HG02798 (cell line): ENCODE measurements around the gene PDP2.

ENCODE experiments used
- ATAC-seq: cut with Tn5 transposase; IDR thresholded peaks from one replicate; pipeline ENCODE4 v1.9.1; 2021; ENCODE audit warnings: mild to moderate bottlenecking; ENCODE audit not compliant: unreplicated experiment, poor library complexity

The PDP2 gene, protein sequence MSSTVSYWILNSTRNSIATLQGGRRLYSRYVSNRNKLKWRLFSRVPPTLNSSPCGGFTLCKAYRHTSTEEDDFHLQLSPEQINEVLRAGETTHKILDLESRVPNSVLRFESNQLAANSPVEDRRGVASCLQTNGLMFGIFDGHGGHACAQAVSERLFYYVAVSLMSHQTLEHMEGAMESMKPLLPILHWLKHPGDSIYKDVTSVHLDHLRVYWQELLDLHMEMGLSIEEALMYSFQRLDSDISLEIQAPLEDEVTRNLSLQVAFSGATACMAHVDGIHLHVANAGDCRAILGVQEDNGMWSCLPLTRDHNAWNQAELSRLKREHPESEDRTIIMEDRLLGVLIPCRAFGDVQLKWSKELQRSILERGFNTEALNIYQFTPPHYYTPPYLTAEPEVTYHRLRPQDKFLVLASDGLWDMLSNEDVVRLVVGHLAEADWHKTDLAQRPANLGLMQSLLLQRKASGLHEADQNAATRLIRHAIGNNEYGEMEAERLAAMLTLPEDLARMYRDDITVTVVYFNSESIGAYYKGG

DNA sequence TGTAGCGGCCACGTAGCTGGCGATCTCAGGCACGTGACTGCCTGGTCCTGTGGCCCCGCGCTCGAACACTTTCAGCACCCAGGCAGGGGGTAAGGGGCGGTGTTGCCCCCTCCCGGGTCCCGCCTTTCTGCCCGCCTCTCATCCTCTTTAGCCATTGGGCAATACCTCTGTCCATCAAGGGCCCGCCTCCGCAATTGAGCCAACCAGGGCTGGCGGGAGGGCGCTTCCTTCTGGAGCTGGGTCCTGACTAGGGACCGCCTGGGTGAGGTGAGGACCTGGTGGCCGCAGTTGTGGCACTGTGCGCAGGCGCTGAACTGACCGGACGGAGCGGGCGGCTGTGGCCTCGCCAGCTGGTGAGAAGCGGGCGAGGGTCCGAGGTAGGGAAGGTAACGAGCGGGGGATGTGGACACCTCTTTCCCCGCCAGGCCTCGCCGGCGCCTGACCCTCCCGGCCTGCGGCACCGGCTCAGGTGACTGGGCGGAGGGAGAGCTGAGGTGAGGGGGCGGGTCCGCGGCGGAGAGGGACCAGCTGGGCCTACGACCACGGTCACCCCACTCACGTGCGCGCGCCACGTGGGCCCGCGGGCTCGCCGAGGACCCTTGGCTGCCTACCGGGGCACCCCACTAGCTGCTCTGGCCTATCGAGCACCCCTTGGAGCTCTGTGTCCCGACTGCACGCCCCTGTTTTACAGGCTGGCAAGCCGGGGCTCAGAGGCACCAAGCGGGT is at the start of gene PDP2:
Gene PDP2 (plus strand): TSS at position 228 of the 726 bp plus-strand sequence. CDS start 3,770 bp downstream, outside the sequence.
- ATAC-seq = peak; percentile 97

DNA sequence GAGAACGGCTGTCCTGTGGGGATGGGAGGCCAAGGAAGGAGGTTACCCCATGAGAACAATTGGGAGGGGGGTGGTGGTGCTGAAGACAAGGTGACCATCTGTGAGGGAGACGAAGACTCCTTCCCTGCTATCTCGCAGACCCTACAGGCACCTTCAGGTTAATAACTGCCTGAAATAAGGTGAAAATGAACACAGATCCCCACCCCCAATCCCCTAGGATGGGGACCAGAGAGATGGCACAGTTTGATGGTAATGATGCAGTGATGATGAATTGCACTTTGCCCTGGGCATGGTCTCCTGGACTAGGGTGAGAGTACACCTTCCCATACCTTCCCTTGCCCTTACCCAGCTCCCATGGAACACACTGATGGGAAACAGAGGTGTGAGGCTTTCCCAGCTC is 48.1 kb upstream of the PDP2 start:
- no peak for ATAC-seq

DNA sequence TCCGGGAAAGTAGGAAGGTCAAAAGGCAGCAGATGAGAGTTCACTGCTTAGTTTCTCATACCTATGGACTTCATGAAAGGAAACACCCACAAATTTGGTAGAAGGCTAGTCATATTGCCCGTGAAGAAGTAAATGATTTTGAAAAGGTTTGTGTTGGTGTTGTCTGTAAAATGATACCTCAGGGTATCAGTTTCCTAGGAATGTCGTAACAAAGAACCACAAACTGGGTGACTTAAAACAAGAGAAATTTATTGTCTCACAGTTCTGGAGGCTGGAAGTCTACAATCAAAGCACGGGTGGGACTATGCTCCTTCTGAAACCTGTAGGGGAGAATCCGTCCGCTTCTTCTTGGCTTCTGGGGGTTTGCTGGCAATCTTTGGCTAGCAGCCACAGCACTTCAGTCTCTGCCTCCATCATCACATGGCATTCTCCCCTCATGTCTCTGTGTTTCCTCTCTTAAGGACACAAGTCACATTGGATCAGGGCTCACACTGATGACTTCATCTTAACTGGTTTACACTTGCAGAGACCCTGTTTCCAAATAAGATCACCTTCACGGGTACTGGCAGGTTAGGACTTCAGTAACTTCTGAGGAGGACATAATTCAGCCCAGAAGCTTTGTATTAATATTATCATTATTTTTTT is 47.5 kb upstream of the PDP2 start:
- no peak for ATAC-seq

DNA sequence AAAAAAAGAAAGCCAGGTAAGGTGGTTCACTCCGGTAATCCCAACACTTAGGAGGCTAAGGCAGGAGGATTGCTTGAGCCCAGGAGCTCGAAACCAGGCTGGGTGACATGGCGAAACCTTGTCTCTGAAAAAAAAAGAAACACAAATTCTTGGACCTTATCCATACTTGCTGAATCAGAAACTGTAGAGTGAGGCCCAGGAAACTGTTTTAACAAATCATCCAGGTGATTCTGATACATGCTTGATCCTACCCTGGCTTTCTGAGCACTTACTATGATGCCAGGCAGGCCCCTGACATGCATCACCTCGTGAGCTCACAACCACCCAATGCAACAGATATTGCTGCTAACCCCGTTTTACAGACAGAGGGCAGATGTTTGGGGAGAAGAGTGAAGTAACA is 45.6 kb upstream of the PDP2 start:
- no peak for ATAC-seq

DNA sequence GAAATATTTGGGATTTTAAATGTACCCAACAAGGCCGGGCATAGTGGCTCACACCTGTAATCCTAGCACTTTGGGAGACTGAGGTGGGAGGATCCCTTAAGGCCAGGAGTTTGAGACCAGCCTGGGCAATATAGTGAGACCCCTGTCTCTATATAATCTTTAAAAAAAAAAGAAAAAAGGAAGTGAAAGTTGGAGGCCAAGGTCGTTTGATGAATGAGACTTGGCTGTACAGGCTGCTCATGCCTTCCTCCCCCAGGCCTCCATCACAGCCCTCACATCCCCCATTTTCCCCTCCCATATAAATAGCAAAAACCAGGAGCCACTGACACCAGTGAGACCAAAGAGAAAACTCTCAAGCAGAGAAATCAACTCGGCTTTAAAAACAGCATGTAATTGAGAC is 39.4 kb upstream of the PDP2 start:
- no peak for ATAC-seq

DNA sequence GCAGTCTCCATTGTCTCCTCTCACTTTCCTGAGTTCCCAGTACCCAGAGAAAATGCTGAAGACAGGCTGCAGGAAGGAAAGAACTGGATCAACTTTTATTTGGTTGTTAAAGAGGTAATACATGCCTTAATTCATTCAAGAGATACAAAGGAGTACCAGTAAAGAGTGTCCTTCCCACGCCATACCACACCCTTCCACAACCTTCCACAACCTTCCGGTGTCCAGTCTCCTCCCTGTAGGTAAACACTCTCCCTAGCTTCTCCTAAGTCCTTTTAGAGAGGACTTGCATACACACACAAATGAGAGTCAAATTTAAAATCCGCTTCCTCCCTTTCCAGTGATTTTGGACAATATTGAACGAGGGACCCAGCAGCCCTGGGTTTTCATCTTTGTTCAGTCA is 38.9 kb upstream of the PDP2 start:
- ATAC-seq = no peak

DNA sequence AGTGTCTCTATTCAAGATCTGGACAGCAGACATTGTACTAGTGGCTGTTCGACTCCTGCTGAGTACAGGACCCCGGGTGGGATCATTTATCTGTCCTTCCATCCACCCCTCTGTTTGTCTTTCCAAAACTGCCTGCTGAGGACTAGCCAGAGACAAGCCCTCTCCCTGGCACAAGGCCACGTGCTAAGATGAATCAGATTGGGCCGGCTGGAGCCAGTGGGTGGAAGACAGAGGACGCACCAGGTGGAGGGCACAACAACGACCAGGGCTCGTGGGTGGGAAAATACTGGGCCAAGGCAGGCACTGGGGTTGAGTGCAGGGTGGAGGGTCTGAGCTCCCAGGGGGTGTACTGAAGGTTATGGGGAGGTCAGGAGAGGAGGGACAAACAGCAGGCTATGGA is 37.5 kb upstream of the PDP2 start:
- no peak for ATAC-seq

DNA sequence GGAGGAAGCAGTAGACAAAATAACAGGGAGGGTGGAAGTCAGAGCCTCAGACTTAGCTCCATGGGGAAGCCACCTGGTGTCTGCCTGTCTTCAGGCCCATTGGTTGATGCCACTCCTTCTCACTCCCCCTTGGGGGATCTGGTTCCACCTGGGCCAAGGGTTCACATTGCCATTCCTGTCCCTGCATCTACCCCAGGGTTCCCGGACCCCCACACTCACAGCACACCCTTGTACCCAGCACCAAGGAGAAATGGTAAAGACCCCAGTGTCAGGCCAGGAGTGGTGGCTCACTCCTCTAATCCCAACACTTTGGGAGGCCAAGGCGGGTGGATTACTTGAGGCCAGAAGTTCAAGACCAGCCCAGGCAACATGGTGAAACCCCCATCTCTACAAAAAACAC is 37.1 kb upstream of the PDP2 start:
- ATAC-seq = no peak

DNA sequence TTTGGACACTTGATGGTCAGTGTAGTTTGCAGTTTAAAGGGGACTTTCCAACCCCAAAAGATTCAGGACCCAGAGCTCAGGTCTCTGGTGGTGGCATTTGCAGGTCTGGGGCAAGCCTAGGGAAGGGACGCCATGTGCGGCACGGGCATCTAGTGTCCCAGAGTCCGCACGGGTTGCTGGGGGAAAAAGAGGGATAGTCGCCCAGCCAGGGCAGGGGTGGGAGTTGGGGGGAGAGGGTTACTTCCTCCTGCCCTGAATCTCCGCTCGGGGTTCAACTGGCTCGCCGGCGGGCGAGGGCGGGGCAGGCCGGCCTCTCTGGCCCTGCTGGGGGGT is 36.3 kb upstream of the PDP2 start:
- no peak for ATAC-seq

DNA sequence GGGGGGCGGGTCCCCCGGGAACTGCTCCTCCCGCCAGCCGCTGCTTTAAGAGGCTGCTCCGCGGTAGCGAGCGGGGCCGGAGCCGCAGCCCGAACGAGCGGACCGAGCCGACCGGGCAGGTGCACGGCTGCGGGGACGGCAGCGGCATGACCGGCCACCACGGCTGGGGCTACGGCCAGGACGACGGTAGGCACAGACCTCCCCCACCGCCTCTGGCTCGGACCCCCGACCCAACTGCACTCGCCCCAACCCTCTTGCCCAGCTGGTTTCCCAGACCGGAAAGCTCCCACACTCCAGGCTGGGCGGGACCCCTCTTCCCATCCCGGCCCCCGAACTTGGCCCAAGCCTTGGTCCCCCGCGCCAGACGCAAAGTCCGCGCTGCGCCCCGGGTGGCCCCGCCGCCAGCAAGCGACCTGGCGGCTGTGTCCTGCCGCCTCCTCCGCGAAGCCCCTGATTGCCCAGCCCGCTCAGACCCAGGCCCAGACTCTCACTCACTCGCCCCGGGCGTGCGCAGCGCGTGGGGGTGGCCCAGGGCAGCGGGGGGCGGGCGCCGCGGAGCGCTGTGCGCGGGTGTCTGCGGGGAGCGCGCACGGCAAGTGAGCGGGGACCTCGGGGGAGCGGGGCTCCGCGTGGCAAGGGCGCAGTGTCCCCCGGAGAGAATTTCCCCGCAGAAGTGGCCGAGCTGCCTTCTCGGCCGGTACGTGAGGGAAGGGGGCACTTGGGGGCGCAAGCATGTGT is 35.8 kb upstream of the PDP2 start, which contains the start of gene CA7:
Gene CA7 (plus strand): TSS at position 73 of the 738 bp plus-strand sequence. CDS start 74 bp downstream, at position 147.
- ATAC-seq = no peak

DNA sequence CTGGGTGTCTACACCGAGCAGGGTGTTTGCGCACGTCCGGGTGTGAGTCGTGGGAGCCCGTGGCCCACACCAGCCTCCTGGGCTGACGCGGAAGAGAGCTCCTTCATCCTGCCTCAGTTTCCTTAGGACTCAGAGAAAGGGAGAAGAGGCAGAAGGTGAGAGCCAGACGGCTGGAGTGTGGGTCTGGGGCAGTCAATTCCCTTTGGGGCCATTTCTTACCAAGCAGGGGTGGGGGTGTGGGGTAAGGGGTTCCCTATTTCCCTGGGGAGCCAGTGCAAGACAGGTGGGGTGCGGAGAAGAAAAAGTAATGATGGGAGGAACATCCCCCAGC is 35.3 kb upstream of the PDP2 start:
- ATAC-seq = no peak

DNA sequence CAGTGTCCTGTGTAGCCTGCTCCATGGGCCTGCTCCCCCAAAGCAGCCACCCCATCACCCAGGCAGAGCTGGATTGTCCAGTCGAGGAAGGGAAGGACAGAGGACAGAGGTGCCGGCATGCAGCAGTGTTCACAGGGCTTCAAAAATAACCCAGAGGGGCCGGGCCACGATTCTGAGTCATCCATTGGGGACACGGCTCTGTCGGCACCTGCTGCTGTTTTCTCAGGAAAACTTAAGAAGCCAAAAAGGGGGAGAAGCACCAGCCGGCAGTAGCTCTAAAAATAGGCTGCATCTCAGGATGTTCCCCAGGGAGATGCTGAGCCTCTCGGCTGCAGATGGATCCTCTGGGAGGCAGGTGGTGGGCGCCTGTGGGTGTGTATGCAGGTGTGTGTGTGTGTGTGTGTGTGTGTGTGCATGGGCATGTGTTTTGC is 34.5 kb upstream of the PDP2 start:
- ATAC-seq = no peak

DNA sequence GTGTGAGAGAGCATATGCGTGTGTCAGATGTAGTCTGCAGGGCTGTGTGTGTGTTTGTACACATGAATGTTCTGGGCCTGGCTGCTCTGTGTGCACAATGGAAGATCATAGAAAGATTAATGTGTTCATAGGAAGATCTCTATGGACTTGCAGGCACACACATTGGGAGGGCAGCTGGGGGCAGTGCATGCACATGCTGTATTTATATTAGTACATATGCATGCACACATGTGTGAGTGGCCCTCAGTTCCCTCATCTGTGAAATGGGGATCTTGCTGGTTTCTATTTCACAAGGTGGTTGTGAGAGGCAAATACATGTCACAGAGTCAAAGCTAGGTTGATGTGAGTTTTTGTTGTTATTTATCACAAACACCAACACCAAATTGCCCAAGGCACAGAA is 34.0 kb upstream of the PDP2 start:
- ATAC-seq = no peak

DNA sequence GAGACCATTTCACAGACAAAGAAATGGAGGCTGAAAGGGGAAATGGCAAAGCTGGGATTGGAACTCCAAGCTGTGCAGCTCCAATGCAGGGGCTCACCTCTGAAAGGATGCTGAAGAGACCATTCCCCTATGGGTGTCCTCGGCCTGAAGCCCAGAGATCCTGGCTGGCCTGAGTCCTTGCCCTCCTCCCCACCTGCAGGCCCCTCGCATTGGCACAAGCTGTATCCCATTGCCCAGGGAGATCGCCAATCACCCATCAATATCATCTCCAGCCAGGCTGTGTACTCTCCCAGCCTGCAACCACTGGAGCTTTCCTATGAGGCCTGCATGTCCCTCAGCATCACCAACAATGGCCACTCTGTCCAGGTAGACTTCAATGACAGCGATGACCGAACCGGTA is 33.5 kb upstream of the PDP2 start:
- no peak for ATAC-seq

DNA sequence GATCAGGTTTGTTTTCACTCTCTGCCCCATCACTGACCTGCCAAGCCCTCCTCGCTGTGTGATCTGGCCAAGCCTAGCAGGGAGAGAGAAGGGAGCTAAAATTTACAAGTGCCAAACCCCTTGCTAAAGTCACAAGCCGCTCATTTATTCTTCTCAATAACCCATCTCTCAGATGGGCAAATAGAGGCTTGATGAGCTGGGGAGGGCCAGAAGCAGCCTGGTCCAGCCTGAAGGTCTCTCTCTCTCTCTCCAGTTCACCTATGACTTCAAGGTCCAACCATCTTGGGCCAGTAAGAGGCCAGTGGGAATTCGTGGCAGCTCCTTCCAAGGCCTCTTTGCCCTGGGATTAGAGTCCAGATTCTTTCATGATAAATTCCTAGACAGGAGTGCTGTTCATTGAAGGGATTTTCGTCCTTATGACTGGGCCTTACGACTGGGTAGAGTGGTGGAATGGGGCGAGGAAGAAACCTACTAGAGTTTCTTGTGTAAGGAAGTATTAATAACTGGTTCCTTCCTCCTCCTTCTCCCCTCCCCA is 32.7 kb upstream of the PDP2 start:
- ATAC-seq = no peak

DNA sequence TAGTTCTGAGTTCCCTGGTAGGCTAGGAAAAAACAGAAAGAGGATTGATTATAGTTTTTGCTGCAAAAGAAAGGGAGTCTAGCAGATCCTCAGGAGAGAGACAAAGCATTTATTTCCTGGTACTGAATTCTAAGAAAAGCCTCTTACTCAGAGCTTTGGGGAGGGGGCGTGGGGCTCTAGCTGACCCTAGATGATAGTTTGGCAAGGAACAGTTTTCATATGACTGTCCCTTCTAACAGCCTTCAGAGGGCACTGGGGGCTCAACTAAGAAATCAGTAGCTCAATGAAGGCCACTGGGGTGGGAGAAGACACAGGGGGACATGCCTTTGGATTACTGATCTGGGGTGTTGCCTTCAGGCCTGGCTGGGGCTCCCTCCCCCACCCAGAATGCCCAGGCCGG is 32.1 kb upstream of the PDP2 start:
- ATAC-seq = no peak

DNA sequence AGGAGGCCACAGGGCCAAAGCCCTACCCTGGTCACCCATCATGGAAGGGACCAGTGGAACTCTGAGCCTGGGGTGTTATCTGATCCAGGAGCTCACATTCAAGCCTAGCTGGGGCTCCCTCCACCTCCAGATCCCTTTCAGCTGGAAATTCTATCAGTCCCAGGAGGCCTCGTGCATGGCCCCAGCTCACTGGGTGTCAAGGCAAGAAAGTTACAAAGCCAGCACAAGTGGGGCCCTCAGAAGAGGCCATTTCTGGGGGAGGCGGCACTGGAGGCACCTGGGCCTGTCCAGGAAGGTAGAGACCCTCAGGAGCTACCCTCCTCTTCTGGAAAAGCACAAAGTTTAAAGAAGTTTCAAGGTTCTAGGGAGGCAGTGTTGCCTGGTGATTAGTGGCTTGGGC is 31.3 kb upstream of the PDP2 start:
- ATAC-seq = no peak

DNA sequence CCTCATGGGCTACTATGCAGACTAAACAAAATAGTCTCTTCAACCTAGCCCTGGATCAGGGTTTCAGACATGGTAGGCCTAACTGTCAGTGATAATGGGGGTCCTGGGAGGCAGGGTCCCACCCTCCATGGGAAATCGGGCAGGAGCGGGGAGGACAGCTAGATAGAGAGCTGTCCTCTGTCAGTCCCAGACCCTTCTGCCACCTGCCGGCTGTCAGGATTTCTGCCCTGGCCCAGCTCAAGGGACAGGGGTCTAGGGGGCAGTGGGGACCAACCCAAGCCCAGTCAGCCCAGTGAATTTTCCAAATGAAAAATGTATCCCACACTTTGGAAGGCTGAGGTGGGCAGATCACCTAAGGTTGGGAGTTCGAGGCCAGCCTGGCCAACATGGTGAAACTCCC is 30.8 kb upstream of the PDP2 start:
- ATAC-seq = no peak

DNA sequence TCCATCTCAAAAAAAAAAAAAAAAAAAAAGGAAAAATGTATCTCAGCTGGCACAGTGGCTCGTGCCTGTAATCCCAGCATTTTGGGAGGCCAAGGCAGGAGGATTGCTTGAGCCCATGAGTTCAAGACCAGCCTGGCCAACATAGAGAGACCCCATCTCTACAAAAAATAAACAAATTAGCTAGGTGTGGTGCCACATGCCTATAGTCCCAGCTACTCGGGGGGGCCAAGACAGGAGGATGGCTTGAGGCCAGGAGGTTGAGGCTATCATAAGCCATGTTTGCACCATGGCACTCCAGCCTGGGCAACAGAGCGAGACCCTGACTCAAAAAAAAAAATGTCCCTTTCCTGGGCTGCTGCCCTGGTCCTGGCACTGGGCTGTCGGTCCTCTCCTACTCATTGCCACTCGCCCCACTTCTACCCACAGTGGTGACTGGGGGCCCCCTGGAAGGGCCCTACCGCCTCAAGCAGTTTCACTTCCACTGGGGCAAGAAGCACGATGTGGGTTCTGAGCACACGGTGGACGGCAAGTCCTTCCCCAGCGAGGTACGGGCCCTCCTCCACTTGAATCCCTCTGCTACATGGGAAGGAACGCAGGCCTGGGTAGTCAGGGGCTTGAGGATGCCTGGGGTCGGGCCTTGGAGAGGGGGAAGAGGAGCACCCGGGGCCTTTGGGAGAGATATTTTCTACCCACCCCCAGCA is 30.1 kb upstream of the PDP2 start:
- no peak for ATAC-seq
